GM13976 (cell line): ENCODE data around the gene LAT.

ENCODE experiments used
- DNase-seq: peaks from one replicate; pipeline ENCODE4 v3.0.0; 2012; ENCODE audit warnings: low spot score
- CTCF ChIP-seq: IDR thresholded peaks from 2 replicates; pipeline ENCODE4 v1.5.1; 2012; ENCODE audit warnings: borderline replicate concordance, mild to moderate bottlenecking; ENCODE audit not compliant: insufficient read depth; ENCODE audit errors: extremely low read depth, missing control alignments, control extremely low read depth
- in situ Hi-C: fragments of 300-500 bp; cut with MboI; formaldehyde crosslinking; loops from one replicate; pipeline ENCODE4 v1.12.0; 2022; ENCODE audit warnings: low sequenced_read_pairs, mixed read lengths, inconsistent platforms; ENCODE audit not compliant: unreplicated experiment

Gene LAT

GRCh38 chr16:28943281-28943680 lies 41.6 kb upstream of the LAT start:
- TF ChIP-seq CTCF, result no peak
- in situ Hi-C loops, result loop anchor here (10.0 kb wide), 1 partner anchor 68 kb away; the partner anchor contains the start of gene ATP2A1

GRCh38 chr16:28946681-28947080 lies 38.2 kb upstream of the LAT start:
- TF ChIP-seq CTCF, result no peak
- in situ Hi-C loops, result loop anchor here (10.0 kb wide), 1 partner anchor 72 kb away; the partner anchor contains the start of gene ATP2A1
- no peak for DNase-seq

More at GRCh38 chr16:28943281-28943680, 41.6 kb upstream of the LAT start:
- no peak for DNase-seq

GRCh38 chr16:28950648-28951409 lies 34.0 kb upstream of the LAT start, which contains the start of gene NFATC2IP:
Gene NFATC2IP (plus strand): TSS chr16:28950937. CDS start chr16:28951012, 75 bp downstream.
- TF ChIP-seq CTCF, result no peak
- in situ Hi-C loops, result no loop called here
- DNase-seq, result peak; percentile 99

GRCh38 chr16:28951410-28951943 lies 33.4 kb upstream of the LAT start:
- in situ Hi-C loops, result no loop called here
- DNase-seq, result no peak
- TF ChIP-seq CTCF, result no peak

GRCh38 chr16:28958216-28958615 lies 26.6 kb upstream of the LAT start:
- no peak for TF ChIP-seq CTCF
- DNase-seq, result no peak
- in situ Hi-C loops, result no loop called here

GRCh38 chr16:28958836-28959235 lies 26.0 kb upstream of the LAT start:
- DNase-seq, result no peak
- TF ChIP-seq CTCF, result no peak
- in situ Hi-C loops, result no loop called here
